ENCODE data around the gene CPNE9.

DNA sequence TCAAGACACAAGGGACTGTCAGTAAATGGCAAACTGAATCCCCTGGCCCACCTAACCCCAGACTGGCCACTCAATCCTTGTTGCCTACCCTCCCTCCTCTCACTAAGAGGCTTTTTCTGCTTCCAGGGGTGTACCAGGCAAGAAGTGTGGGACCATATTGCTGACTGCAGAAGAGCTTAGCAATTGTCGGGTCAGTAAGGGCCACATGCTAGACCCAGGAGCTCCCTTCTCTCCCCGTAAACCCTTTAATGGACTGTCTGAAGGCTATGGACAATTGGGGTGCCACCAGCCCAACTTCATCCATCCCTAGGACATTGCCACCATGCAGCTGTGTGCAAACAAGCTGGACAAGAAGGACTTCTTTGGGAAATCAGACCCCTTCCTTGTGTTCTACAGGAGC, 8.8 kb downstream of the CPNE9 start:
- TF ChIP-seq, protein P1, sequence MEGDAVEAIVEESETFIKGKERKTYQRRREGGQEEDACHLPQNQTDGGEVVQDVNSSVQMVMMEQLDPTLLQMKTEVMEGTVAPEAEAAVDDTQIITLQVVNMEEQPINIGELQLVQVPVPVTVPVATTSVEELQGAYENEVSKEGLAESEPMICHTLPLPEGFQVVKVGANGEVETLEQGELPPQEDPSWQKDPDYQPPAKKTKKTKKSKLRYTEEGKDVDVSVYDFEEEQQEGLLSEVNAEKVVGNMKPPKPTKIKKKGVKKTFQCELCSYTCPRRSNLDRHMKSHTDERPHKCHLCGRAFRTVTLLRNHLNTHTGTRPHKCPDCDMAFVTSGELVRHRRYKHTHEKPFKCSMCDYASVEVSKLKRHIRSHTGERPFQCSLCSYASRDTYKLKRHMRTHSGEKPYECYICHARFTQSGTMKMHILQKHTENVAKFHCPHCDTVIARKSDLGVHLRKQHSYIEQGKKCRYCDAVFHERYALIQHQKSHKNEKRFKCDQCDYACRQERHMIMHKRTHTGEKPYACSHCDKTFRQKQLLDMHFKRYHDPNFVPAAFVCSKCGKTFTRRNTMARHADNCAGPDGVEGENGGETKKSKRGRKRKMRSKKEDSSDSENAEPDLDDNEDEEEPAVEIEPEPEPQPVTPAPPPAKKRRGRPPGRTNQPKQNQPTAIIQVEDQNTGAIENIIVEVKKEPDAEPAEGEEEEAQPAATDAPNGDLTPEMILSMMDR (IDR thresholded peaks at IDR 0.05; ENCODE audit: insufficient read depth, low read length, poor library complexity, severe bottlenecking): no peak
- no peak for TF ChIP-seq EZH2phosphoT487 (conservative IDR thresholded peaks at IDR 0.05; ENCODE audit: low read length)

All from SU-DHL-6 (cell line).